B cell (primary cell): ENCODE results near the gene LHX6. TPM values are rescaled to one million over a fixed set of nuclear protein-coding genes. Genes with fewer than 3 reads are reported as not detected.

Source experiments
- ATAC-seq: fragments of 200-7000 bp; cut with Tn5 transposase; one replicate; pipeline ENCODE4 v1.10.0; 2021; ENCODE audit warnings: low read depth, mild to moderate bottlenecking, moderate number of reproducible peaks, moderate library complexity
- CTCF ChIA-PET: fragments of 350-600 bp; sonication (Branson Sonifier 250); formaldehyde crosslinking; loops from one replicate; lab custom pipeline; 2021; ENCODE audit warnings: antibody characterized with exemption, inconsistent platforms; lab: Charles Lee
- POLR2A ChIA-PET: fragments of 350-600 bp; sonication (Branson Sonifier 250); formaldehyde crosslinking; loops from one replicate; lab custom pipeline; 2021; ENCODE audit warnings: antibody characterized with exemption; lab: Charles Lee
- DNase-seq: peaks from one replicate; pipeline ENCODE4 v3.0.0; 2013
- H2AFZ ChIP-seq: 2 replicates; pipeline ENCODE4 v1.6.1; 2012; ENCODE audit warnings: mild to moderate bottlenecking, low read depth, low read length; ENCODE audit not compliant: insufficient read depth, poor library complexity, severe bottlenecking
- H3K27ac ChIP-seq, 2 donors: 1 replicate in 1 of 2; 2 replicates in 1 of 2; pipeline ENCODE4 v1.5.1; 2012 to 2013; ENCODE audit warnings: low read length in 2 of 2, mild to moderate bottlenecking in 2 of 2, moderate library complexity in 1 of 2
- H3K27me3 ChIP-seq, 4 experiments: fragments of 200-600 bp in 1 of 4; sonication (generic) in 1 of 4; replicated peaks in 1 of 4; 1 replicate in 2 of 4; 2 replicates in 2 of 4; pipeline versions ENCODE4 v1.6.1 to v1.7.0; 2013 to 2016; ENCODE audit warnings: low read length in 3 of 4, mild to moderate bottlenecking in 2 of 4, mixed read lengths in 1 of 4, moderate library complexity in 1 of 4; ENCODE audit not compliant: insufficient read depth in 4 of 4, control insufficient read depth in 3 of 4; ENCODE audit errors: control extremely low read depth in 1 of 4
- H3K36me3 ChIP-seq, 2 experiments: replicated peaks in 1 of 2; 1 replicate in 1 of 2; 2 replicates in 1 of 2; pipeline versions ENCODE4 v1.6.1 to v1.7.1; 2013; ENCODE audit warnings: low read length in 1 of 2; ENCODE audit not compliant: insufficient read depth in 2 of 2, control insufficient read depth in 1 of 2; ENCODE audit errors: control extremely low read depth in 1 of 2, extremely low read depth in 1 of 2
- H3K4me1 ChIP-seq, 2 donors: fragments of 200-600 bp in 1 of 2; sonication (generic) in 1 of 2; 1 replicate in 1 of 2; 2 replicates in 1 of 2; pipeline versions ENCODE4 v1.5.1 to v1.6.1; 2013 to 2017; ENCODE audit warnings: low read length in 2 of 2; ENCODE audit not compliant: control insufficient read depth in 2 of 2, insufficient read depth in 2 of 2
- H3K4me2 ChIP-seq: replicated peaks from 2 replicates; pipeline ENCODE3; 2012; ENCODE audit warnings: mild to moderate bottlenecking, low read depth, low read length; ENCODE audit not compliant: poor library complexity, severe bottlenecking
- H3K4me3 ChIP-seq, 5 experiments: fragments of 200-600 bp in 1 of 5; sonication (generic) in 1 of 5; 1 replicate in 3 of 5; 2 replicates in 2 of 5; pipeline versions ENCODE4 v1.5.1 to v1.7.0; 2011 to 2016; ENCODE audit warnings: low read length in 4 of 5, mild to moderate bottlenecking in 4 of 5, low read depth in 2 of 5, control low read depth in 1 of 5, moderate library complexity in 1 of 5; ENCODE audit not compliant: insufficient read depth in 1 of 5; ENCODE audit errors: control extremely low read depth in 1 of 5, extremely low read depth in 1 of 5
- H3K79me2 ChIP-seq: fragments of 200-600 bp; sonication (generic); one replicate; pipeline ENCODE4 v1.6.0; 2016; ENCODE audit warnings: low read length; ENCODE audit not compliant: control insufficient read depth, insufficient read depth
- H3K9ac ChIP-seq: fragments of 200-600 bp; sonication (generic); 2 replicates; pipeline ENCODE4 v1.6.1; 2017; ENCODE audit warnings: mild to moderate bottlenecking, low read length, moderate library complexity
- H3K9me3 ChIP-seq, 3 donors: one replicate each; pipeline versions ENCODE4 v1.6.1 to v1.7.1; 2013; ENCODE audit warnings: low read length in 2 of 3; ENCODE audit not compliant: control insufficient read depth in 2 of 3, insufficient read depth in 1 of 3; ENCODE audit errors: control extremely low read depth in 1 of 3
- H4K20me1 ChIP-seq: 2 replicates; pipeline ENCODE4 v1.6.0; 2012; ENCODE audit warnings: mild to moderate bottlenecking, low read length; ENCODE audit not compliant: insufficient read depth, control insufficient read depth, poor library complexity, severe bottlenecking
- H3K27ac Mint-ChIP-seq: one replicate; pipeline ENCODE4 v1.8.0; 2021; ENCODE audit warnings: mixed read lengths
- H3K27me3 Mint-ChIP-seq: one replicate; pipeline ENCODE4 v1.8.0; 2021; ENCODE audit warnings: mixed read lengths
- H3K4me1 Mint-ChIP-seq: one replicate; pipeline ENCODE4 v1.8.0; 2021; ENCODE audit warnings: mixed read lengths
- H3K4me3 Mint-ChIP-seq: one replicate; pipeline ENCODE4 v1.8.0; 2021; ENCODE audit warnings: mixed read lengths
- H3K9me3 Mint-ChIP-seq: one replicate; pipeline ENCODE4 v1.8.0; 2022; ENCODE audit warnings: mixed read lengths; ENCODE audit not compliant: insufficient read depth
- EZH2 ChIP-seq: IDR thresholded peaks from 2 replicates; pipeline ENCODE4 v1.6.1; 2012; ENCODE audit warnings: borderline replicate concordance, low read depth, mild to moderate bottlenecking, moderate library complexity, low read length; ENCODE audit not compliant: insufficient read depth, poor library complexity, severe bottlenecking
- WGBS: methylation state at CpG from one replicate; pipeline ENCODE4 v1.1.5; 2013; ENCODE audit warnings: missing lambda C conversion rate; ENCODE audit not compliant: insufficient coverage; 5-methylcytosine and 5-hydroxymethylcytosine counted together
- intact Hi-C: fragments of 100-400 bp; cut with micrococcal nuclease; formaldehyde crosslinking; loops from one replicate; pipeline ENCODE4 v1.10.0; 2022
- polyA plus RNA-seq: library from polyadenylated mRNA; depleted of rRNA; stranded (reverse); fragments of >200 nt; gene quantifications from 2 replicates; pipeline ENCODE4 v1.2.3, GENCODE V29; 2012
- total RNA-seq, 2 donors: library from RNA; stranded (reverse); fragments of 120-200 nt in 1 of 2; gene quantifications; 1 replicate in 1 of 2; 2 replicates in 1 of 2; pipeline versions ENCODE4 v1.2.3 to v1.2.4, GENCODE V29; 2013 to 2022
- TF ChIP-seq, protein P1 (sequence below): fragments of 200-600 bp; IDR thresholded peaks from one replicate; pipeline ENCODE4 v1.8.0; 2022; ENCODE audit warnings: antibody characterized with exemption, mild to moderate bottlenecking

Gene LHX6
- total and polyA plus RNA-seq, 2 donors (not counting 1 experiment from before 2014, with no cell fraction given), result 0.03 TPM; not detected in 1

DNA sequence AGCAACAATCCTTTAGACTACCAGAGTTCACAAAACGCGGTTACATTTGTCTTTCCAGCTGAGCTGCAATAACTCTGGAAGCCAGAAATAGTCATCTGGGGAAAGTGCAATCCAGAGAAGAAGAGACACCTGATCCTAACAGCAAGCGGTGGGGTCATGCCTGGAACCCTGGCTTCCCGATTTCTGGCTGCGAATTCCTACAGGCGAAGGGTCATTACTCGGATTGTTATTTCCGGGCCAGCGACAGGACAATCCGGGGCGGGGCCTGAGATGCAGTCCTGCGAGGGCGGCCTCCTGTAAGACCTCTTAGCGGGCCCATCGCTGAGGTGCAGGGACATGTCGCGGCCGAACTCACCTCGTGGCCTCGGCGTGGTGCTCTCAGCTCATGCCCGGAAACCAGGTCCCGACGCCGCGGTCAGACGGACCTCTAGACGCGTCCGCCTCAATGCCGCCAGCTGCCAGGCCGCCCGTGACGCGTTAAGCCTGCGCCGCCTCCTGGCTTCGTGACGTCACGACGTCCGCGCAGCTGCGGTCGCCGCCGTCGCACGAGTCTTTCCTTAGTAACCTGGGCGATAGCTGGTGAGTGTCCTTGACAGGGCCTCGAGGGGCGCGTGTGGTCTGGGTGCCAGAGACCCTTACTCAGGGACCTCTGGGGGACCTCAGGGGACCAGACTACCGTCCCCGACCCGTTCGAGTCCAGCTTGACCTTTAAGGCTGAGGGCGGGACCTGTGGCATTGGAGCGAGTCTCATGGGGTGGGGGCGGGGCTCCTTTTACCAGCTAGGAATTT is 35.8 kb upstream of the LHX6 start, which contains the start of the genes MRRF and RBM18:
Gene MRRF, plus strand, starts transcription at position 523 of the 789 bp plus-strand sequence. CDS start 6,010 bp downstream, outside the sequence.
Gene RBM18, minus strand, starts transcription at position 481 of the 789 bp plus-strand sequence. CDS start 3,348 bp downstream, outside the sequence.
- intact Hi-C loops, result loop anchor here (1.0 to 10.0 kb wide), 6 partner anchors 105 to 1682 kb away; partner anchors contain the start of genes CDK5RAP2, MORN5, NDUFA8 and PDCL
- Mint-ChIP-seq H3K4me1 (peaks cover 44% of the 10 kb centered on the region), H3K27ac (peak within 1 kb of the TSS; percentile 99), H3K9me3 (no peaks in the 10 kb centered on the region), H3K4me3 (peak within 1 kb of the TSS; percentile 97), H3K27me3 (no peaks in the 10 kb centered on the region)
- Histone ChIP-seq H3K4me3 (peak within 1 kb of the TSS; percentile 77 to 96 (median 90)), H3K27ac (peak within 1 kb of the TSS; percentile 94 to 100), H3K4me1 (peaks cover 23 to 28% of the 10 kb centered on the region in 2 donors), H3K4me2 (peak within 1 kb of the TSS; percentile 75), H3K9me3 (no peaks in the 10 kb centered on the region), H4K20me1 (no peaks in the 10 kb centered on the region), H2AFZ (peak within 1 kb of the TSS; percentile 88), H3K9ac (peak within 1 kb of the TSS; percentile 99), H3K79me2 (peaks cover 78% of the 10 kb centered on the region), H3K27me3 (no peaks in the 10 kb centered on the region), H3K36me3 (peaks cover 0 to 19% of the 10 kb centered on the region in 2 experiments)
- no peak for TF ChIP-seq EZH2
- TF ChIP-seq, protein P1, sequence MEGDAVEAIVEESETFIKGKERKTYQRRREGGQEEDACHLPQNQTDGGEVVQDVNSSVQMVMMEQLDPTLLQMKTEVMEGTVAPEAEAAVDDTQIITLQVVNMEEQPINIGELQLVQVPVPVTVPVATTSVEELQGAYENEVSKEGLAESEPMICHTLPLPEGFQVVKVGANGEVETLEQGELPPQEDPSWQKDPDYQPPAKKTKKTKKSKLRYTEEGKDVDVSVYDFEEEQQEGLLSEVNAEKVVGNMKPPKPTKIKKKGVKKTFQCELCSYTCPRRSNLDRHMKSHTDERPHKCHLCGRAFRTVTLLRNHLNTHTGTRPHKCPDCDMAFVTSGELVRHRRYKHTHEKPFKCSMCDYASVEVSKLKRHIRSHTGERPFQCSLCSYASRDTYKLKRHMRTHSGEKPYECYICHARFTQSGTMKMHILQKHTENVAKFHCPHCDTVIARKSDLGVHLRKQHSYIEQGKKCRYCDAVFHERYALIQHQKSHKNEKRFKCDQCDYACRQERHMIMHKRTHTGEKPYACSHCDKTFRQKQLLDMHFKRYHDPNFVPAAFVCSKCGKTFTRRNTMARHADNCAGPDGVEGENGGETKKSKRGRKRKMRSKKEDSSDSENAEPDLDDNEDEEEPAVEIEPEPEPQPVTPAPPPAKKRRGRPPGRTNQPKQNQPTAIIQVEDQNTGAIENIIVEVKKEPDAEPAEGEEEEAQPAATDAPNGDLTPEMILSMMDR, result no peak
- ATAC-seq, result peak; percentile 85
- POLR2A ChIA-PET, result interaction anchor here (0.7 to 1.3 kb wide), 2 partner anchors 105 to 564 kb away, joined by 4 read pairs; partner anchors contain the start of genes MORN5, NDUFA8 and PDCL
- DNase-seq, result peak; percentile 96
- CTCF ChIA-PET, result interaction anchor here (0.6 to 2.2 kb wide), 12 partner anchors 10 to 199 kb away, joined by 3 to 6 read pairs (median 3); no protein-coding TSS in a partner anchor
- under 1% methylated on average over 60 of the region's 60 CpGs for WGBS
